ENCODE data around the gene NEUROD4.

The NEUROD4 gene

GRCh38 chr12:55063291-55063690, 43.5 kb downstream of the NEUROD4 start:
- DNase-seq = no peak

GRCh38 chr12:55065535-55065934, 45.8 kb downstream of the NEUROD4 start:
- DNase-seq = no peak

- no peak for DNase-seq
These were observed 47.9 kb downstream of the NEUROD4 start for GRCh38 chr12:55067701-55068100.

GRCh38 chr12:55068416-55069010, 48.7 kb downstream of the NEUROD4 start:
- peak; percentile 45 for DNase-seq

- no peak for DNase-seq
These were observed 52.3 kb downstream of the NEUROD4 start for GRCh38 chr12:55072083-55072482.

- DNase-seq = peak; percentile 69
These were observed 53.6 kb downstream of the NEUROD4 start for GRCh38 chr12:55073043-55074022.

- peak; percentile 32 for DNase-seq
These were observed 55.0 kb downstream of the NEUROD4 start for GRCh38 chr12:55074806-55075205.
